Colonic mucosa (tissue), 4 donors: Measurements from ENCODE around the gene PSMB2. TPM values are rescaled to one million over a fixed set of nuclear protein-coding genes. Genes with fewer than 3 reads are reported as not detected.
"Not testable (repeated sequence)": the region's sequence is repeated elsewhere in the genome, so short reads cannot be mapped to it uniquely, and the experiment has no call there.

Source experiments
- DNase-seq: peaks from one replicate; pipeline ENCODE4 v3.0.0-alpha.2; 2020
- H3K27ac ChIP-seq: fragments of 200-600 bp; one replicate; pipeline ENCODE4 v1.8.0; 2021
- H3K27me3 ChIP-seq: fragments of 200-600 bp; one replicate; pipeline ENCODE4 v1.8.0; 2021
- H3K36me3 ChIP-seq: fragments of 200-600 bp; one replicate; pipeline ENCODE4 v1.8.0; 2021
- H3K4me1 ChIP-seq: fragments of 200-600 bp; one replicate; pipeline ENCODE4 v1.8.0; 2021; ENCODE audit warnings: mild to moderate bottlenecking
- H3K4me3 ChIP-seq: fragments of 200-600 bp; one replicate; pipeline ENCODE4 v1.8.0; 2021
- H3K9ac ChIP-seq, 2 donors: one replicate each; pipeline ENCODE4 v1.7.0; 2013; ENCODE audit warnings: control low read depth in 2 of 2, low read depth in 2 of 2, low read length in 2 of 2
- H3K9me3 ChIP-seq: fragments of 200-600 bp; one replicate; pipeline ENCODE4 v1.8.0; 2021
- CTCF ChIP-seq: fragments of 200-600 bp; IDR thresholded peaks from one replicate; pipeline ENCODE4 v1.8.0; 2022; ENCODE audit warnings: antibody characterized with exemption, mild to moderate bottlenecking
- intact Hi-C: fragments of 100-400 bp; cut with DNase I; formaldehyde crosslinking; loops from one replicate; pipeline ENCODE4 v1.14.1; 2022
- total RNA-seq, 2 donors: library from RNA; stranded (reverse); fragmentation: NEBNext Ultra II Directional in 1 of 2; extraction: Animal tissue kit (Norgen Biotek cat#: 25700) in 1 of 2; gene quantifications; one replicate each; pipeline ENCODE4 v1.2.1, GENCODE V29; 2021
- donor health status: healthy.
- donor health status: DM: no; HTN: no; CAD: no.
- donor health status: DM: no; HTN: no; CAD: no.

Gene PSMB2
- total RNA-seq, 2 donors from 2014 or later: 48.4 to 73.9 TPM

GRCh38 chr1:35588197-35588910 is 53.0 kb downstream of the PSMB2 start:
- DNase-seq: no peak
- H3K27me3 ChIP-seq: no peaks in the 10 kb centered on the region
- H3K4me1 ChIP-seq: no peaks in the 10 kb centered on the region
- H3K9ac ChIP-seq: no peak overlapping the region
- no peaks in the 10 kb centered on the region for H3K9me3 ChIP-seq
- H3K4me3 ChIP-seq: no peak overlapping the region
- no peak for TF ChIP-seq CTCF
- no peaks in the 10 kb centered on the region for H3K36me3 ChIP-seq
- H3K27ac ChIP-seq: no peak overlapping the region
- intact Hi-C loops: no loop called here

GRCh38 chr1:35587736-35588135 is 53.6 kb downstream of the PSMB2 start:
- no peaks in the 10 kb centered on the region for H3K27me3 ChIP-seq
- no peak for DNase-seq
- H3K9ac ChIP-seq: no peak overlapping the region
- H3K9me3 ChIP-seq: no peaks in the 10 kb centered on the region
- TF ChIP-seq CTCF: no peak
- no peaks in the 10 kb centered on the region for H3K4me1 ChIP-seq
- no peak overlapping the region for H3K27ac ChIP-seq
- no peak overlapping the region for H3K4me3 ChIP-seq
- intact Hi-C loops: no loop called here
- no peaks in the 10 kb centered on the region for H3K36me3 ChIP-seq

GRCh38 chr1:35586808-35587207 is 54.5 kb downstream of the PSMB2 start:
- Histone ChIP-seq H3K4me3 (no peak overlapping the region), H3K9me3 (no peaks in the 10 kb centered on the region), H3K27me3 (no peaks in the 10 kb centered on the region), H3K4me1 (no peaks in the 10 kb centered on the region), H3K36me3 (no peaks in the 10 kb centered on the region), H3K9ac (no peak overlapping the region), H3K27ac (no peak overlapping the region)
- intact Hi-C loops: no loop called here
- DNase-seq: no peak
- no peak for TF ChIP-seq CTCF

GRCh38 chr1:35585805-35586204 is 55.5 kb downstream of the PSMB2 start:
- H3K27me3 ChIP-seq, H3K4me1 ChIP-seq, H3K9ac ChIP-seq, H3K4me3 ChIP-seq, DNase-seq, intact Hi-C loops, H3K36me3 ChIP-seq, H3K27ac ChIP-seq, H3K9me3 ChIP-seq: not testable (repeated sequence)

- H3K9ac ChIP-seq: no peak overlapping the region
- intact Hi-C loops: no loop called here
- no peaks in the 10 kb centered on the region for H3K27me3 ChIP-seq
- no peak for TF ChIP-seq CTCF
- no peaks in the 10 kb centered on the region for H3K9me3 ChIP-seq
- no peak overlapping the region for H3K4me3 ChIP-seq
- DNase-seq: no peak
- no peaks in the 10 kb centered on the region for H3K4me1 ChIP-seq
- H3K27ac ChIP-seq: no peak overlapping the region
- no peaks in the 10 kb centered on the region for H3K36me3 ChIP-seq
Measured at GRCh38 chr1:35585281-35585680, 56.0 kb downstream of the PSMB2 start.

GRCh38 chr1:35581621-35582020 is 59.7 kb downstream of the PSMB2 start:
- H3K27me3 ChIP-seq, H3K36me3 ChIP-seq, intact Hi-C loops, H3K9me3 ChIP-seq, H3K27ac ChIP-seq, DNase-seq, H3K9ac ChIP-seq, H3K4me3 ChIP-seq, H3K4me1 ChIP-seq: not testable (repeated sequence)
